ENCODE results near the gene DENND6B.

The DENND6B gene

DNA sequence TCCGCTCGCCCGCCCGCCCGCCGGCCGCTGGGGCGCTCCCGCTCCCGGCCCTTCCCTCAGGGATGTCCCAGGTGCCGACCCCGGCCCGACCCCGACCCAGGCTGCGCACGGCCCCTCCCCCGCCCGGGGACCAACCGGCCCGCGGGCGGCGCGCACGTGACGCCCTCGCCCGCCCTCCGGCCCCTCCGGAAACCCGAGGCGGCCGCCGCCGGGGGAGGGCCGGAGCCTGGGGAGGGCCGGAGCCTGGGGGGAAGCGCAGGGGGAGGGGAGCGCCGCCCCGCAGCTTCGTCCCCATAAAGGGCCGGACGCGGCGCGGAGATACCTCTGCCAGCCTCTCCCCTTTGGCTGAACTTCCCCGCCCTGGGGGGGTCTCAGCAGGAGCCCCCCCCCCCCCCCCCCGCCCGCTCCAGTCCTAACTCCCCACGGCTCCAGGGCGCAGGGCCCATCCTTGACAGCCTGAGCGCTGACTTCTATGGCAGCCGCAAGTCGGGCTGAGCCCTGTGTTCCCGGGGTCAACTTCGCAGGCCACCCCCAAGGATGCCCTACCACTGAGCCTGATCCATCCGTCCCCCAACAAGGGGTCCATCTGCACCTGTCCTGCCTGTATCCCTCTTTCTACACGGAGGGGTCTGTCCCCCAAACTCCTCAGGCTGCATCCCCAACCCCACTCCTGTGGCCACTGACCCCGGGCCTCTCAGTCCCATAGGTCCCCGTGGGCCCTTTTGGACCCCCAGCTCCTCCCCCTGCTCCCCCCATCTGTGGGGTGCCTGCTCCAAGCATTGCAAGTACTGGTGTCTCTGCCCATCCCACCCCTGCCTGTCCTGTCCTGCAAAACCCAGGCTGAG, 65.0 kb downstream of the DENND6B start, which contains the start of gene MAPK12:
TSS of gene MAPK12 (minus strand) at position 69 of the 845 bp plus-strand sequence. CDS start 174 bp downstream, outside the sequence.
- H3K4me3 ChIP-seq (ENCODE audit: control insufficient read depth, low read depth, low read length): peak within 1 kb of the TSS; percentile 52
- DNase-seq (ENCODE audit: low read depth): no peak
- TF ChIP-seq, protein P1, sequence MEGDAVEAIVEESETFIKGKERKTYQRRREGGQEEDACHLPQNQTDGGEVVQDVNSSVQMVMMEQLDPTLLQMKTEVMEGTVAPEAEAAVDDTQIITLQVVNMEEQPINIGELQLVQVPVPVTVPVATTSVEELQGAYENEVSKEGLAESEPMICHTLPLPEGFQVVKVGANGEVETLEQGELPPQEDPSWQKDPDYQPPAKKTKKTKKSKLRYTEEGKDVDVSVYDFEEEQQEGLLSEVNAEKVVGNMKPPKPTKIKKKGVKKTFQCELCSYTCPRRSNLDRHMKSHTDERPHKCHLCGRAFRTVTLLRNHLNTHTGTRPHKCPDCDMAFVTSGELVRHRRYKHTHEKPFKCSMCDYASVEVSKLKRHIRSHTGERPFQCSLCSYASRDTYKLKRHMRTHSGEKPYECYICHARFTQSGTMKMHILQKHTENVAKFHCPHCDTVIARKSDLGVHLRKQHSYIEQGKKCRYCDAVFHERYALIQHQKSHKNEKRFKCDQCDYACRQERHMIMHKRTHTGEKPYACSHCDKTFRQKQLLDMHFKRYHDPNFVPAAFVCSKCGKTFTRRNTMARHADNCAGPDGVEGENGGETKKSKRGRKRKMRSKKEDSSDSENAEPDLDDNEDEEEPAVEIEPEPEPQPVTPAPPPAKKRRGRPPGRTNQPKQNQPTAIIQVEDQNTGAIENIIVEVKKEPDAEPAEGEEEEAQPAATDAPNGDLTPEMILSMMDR (IDR thresholded peaks at IDR 0.05; ENCODE audit: control insufficient read depth, insufficient read depth, low read depth, low read length, missing control alignments): no peak

DNA sequence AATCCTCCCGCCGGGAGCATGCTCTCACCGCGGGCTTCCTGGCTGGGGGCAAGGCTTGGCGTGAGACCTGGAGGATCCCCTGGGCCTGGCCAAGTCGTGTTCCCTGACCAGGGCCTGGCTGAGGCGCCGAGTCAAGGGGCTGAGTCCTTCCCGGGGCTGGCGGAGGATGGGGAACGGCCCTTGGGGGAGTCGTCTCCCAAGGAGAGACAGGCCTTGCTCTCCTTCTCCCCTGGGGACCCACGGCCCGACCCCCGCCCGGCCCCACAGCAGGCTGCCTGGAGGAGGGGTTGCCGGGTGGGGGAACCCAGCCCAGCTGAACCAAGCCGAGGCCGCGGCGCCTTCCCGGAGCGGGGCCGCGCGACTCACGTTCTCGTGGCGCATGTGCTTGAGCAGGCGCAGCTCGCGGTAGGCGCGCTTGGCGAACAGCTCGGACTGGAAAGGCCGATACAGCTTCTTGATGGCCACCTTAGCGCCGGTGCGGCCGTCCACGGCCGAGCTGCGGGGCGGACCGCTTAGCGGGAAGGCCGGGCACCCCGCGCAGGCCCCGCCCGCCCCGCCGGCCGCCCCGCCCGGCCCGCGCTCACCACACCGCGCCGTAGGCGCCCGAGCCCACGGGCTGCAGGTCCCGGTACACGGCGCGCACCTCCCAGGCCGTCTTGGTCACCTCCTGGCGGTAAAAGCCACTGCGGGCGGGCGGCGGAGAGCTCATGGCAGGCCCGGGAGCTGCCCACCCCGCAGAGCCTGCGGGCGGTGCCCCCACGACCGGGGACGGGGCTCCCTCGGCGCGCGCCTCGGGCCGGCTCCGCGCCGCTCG, 65.8 kb downstream of the DENND6B start:
- peak overlapping the region; percentile 52 for H3K4me3 ChIP-seq (ENCODE audit: control insufficient read depth, low read depth, low read length)
- no peak for DNase-seq (ENCODE audit: low read depth)
- TF ChIP-seq, protein P1 (IDR thresholded peaks at IDR 0.05; ENCODE audit: control insufficient read depth, insufficient read depth, low read depth, low read length, missing control alignments): no peak

DNA sequence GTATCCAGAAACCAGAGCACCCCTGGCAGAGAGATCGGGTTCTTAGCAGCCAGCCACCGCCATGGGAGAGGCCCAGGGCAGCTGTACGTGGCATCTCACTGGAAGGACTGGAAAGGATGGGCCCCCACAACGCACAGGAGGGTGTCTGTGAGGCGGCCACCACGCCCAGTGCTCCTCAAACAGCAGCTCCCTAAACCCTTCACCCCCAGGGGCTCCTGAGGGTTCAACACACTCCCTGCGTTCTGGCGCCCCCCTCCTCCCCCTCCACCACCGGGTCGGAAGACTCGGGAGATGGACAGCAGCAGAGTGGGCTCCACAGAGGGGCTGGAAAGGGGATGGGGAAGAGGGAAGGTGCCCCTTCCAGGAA, 66.4 kb downstream of the DENND6B start:
- TF ChIP-seq, protein P1 (IDR thresholded peaks at IDR 0.05; ENCODE audit: control insufficient read depth, insufficient read depth, low read depth, low read length, missing control alignments): no peak
- H3K4me3 ChIP-seq (ENCODE audit: control insufficient read depth, low read depth, low read length): peak overlapping the region; percentile 52
- DNase-seq (ENCODE audit: low read depth): no peak

DNA sequence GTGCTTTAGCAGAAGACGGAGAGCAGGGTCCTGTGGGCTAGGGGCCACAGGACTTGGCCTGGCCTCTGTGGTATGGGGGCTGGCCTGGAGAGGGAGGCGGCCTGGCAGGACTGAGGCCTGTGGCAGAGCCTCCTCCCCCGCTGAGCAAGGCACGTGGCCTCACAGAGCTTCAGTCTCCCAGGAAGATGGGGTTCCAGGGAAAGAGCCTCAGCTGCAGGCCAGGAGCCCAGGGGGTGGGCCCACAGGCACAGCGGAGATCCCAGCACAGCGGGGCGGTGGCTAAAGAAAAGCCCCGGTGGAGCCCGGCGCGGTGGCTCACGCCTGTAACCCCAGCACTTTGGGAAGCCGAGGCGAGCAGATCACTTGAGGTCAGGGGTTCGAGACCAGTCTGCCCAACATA, 67.5 kb downstream of the DENND6B start:
- no peak overlapping the region for H3K4me3 ChIP-seq (ENCODE audit: control insufficient read depth, low read depth, low read length)
- no peak for DNase-seq (ENCODE audit: low read depth)
- TF ChIP-seq, protein P1 (IDR thresholded peaks at IDR 0.05; ENCODE audit: control insufficient read depth, insufficient read depth, low read depth, low read length, missing control alignments): no peak
